ENCODE results near the gene TMEM201. TPM values are rescaled to one million over a fixed set of nuclear protein-coding genes. Genes with fewer than 3 reads are reported as not detected.

TMEM201 gene
- total and polyA plus RNA-seq, 2 of the 8 experiments (the other 6 are each of a cell fraction or from before 2014, with no cell fraction given) = 8.2 to 27.1 TPM

DNA sequence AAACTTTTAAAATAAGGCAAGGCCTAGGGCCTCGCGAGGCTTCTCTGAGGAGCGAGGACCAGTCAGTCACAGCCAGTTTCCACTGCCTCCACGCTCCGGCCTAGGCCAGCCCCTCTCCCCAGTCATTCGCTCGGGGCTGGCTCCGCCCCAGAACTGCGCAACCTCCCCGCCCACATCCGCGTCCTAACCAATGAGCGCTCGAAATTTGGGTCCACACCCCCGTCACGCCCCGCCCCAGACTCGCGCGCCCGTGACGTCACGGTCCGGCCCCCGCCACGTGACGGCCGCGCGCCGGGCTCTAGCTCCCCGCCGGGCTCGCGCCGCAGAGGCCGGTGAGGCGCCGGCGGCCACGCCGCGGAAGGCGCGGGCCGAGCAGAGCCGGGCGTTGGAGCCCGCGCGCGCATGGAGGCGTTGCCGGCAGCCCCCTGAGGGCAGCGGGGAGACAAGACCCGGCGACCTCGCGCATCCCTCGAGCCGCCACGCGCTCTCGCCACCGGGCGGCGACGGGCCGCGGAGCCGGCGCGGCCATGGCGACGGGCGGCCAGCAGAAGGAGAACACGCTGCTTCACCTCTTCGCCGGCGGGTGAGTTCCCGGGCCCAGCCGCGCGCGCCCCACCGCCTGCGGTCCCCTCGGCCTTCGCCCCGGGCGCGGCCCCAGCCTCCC, 49.4 kb upstream of the TMEM201 start, which contains the start of gene SLC25A33 (continued):
- no peak for TF ChIP-seq EGR1 (IDR thresholded peaks at IDR 0.05; ENCODE audit: borderline replicate concordance, low read depth, low read length)
